ENCODE measurements around the gene TNFAIP8L2.
"Not testable (repeated sequence)": the region's sequence is repeated elsewhere in the genome, so short reads cannot be mapped to it uniquely, and the experiment has no call there.

TNFAIP8L2 gene

GRCh38 chr1:151184211-151184610 lies 27.8 kb downstream of the TNFAIP8L2 start:
- H3K4me3 ChIP-seq (ENCODE audit: low read depth, low read length), result no peak overlapping the region
- no peak for DNase-seq (ENCODE audit: low read depth, low spot score)
- no peak for TF ChIP-seq CTCF (IDR thresholded peaks at IDR 0.05; ENCODE audit: low read depth, low read length)
- in situ Hi-C loops (cut with HindIII; ENCODE audit: low sequenced_read_pairs), result no loop called here

GRCh38 chr1:151187205-151187604 lies 30.8 kb downstream of the TNFAIP8L2 start:
- no peak for TF ChIP-seq CTCF (IDR thresholded peaks at IDR 0.05; ENCODE audit: low read depth, low read length)
- in situ Hi-C loops (cut with HindIII; ENCODE audit: low sequenced_read_pairs), result no loop called here
- no peak for DNase-seq (ENCODE audit: low read depth, low spot score)

GRCh38 chr1:151188667-151189066 lies 32.2 kb downstream of the TNFAIP8L2 start:
- peak overlapping the region; percentile 84 for H3K4me3 ChIP-seq (ENCODE audit: low read depth, low read length)

More at GRCh38 chr1:151187205-151187604, 30.8 kb downstream of the TNFAIP8L2 start:
- no peak overlapping the region for H3K4me3 ChIP-seq (ENCODE audit: low read depth, low read length)

GRCh38 chr1:151189637-151190445 lies 33.4 kb downstream of the TNFAIP8L2 start, which contains the start of gene VPS72:
VPS72 (minus strand) TSS chr1:151190197; CDS start chr1:151190121, 76 bp downstream.
- DNase-seq (ENCODE audit: low read depth, low spot score), result peak; percentile 90
- H3K4me3 ChIP-seq (ENCODE audit: low read depth, low read length), result peak within 1 kb of the TSS; percentile 84

More at GRCh38 chr1:151188667-151189066, 32.2 kb downstream of the TNFAIP8L2 start:
- in situ Hi-C loops (cut with HindIII; ENCODE audit: low sequenced_read_pairs); DNase-seq (ENCODE audit: low read depth, low spot score): not testable (repeated sequence)

GRCh38 chr1:151192047-151192446 lies 35.6 kb downstream of the TNFAIP8L2 start:
- DNase-seq (ENCODE audit: low read depth, low spot score), result no peak
- in situ Hi-C loops (cut with HindIII; ENCODE audit: low sequenced_read_pairs), result no loop called here
- TF ChIP-seq CTCF (IDR thresholded peaks at IDR 0.05; ENCODE audit: low read depth, low read length), result no peak
- H3K4me3 ChIP-seq (ENCODE audit: low read depth, low read length), result no peak overlapping the region

More at GRCh38 chr1:151189637-151190445, 33.4 kb downstream of the TNFAIP8L2 start, which contains the start of gene VPS72:
- TF ChIP-seq CTCF (IDR thresholded peaks at IDR 0.05; ENCODE audit: low read depth, low read length), result no peak
- in situ Hi-C loops (cut with HindIII; ENCODE audit: low sequenced_read_pairs), result no loop called here

GRCh38 chr1:151193304-151193703 lies 36.9 kb downstream of the TNFAIP8L2 start:
- no peak for DNase-seq (ENCODE audit: low read depth, low spot score)
- in situ Hi-C loops (cut with HindIII; ENCODE audit: low sequenced_read_pairs), result no loop called here

More at GRCh38 chr1:151193304-151193703, 36.9 kb downstream of the TNFAIP8L2 start:
- no peak overlapping the region for H3K4me3 ChIP-seq (ENCODE audit: low read depth, low read length)
- TF ChIP-seq CTCF (IDR thresholded peaks at IDR 0.05; ENCODE audit: low read depth, low read length), result no peak

Measured in astrocyte of the spinal cord (primary cell).